H1 (cell line): Measurements from ENCODE around the gene TCF4. TPM values are rescaled to one million over a fixed set of nuclear protein-coding genes. Genes with fewer than 3 reads are reported as not detected.

ENCODE experiments used
- BCL11A ChIP-seq, 2 experiments: IDR thresholded peaks; one replicate each; pipeline ENCODE4 v1.6.1; 2011; ENCODE audit warnings: low read depth in 2 of 2, low read length in 2 of 2, mild to moderate bottlenecking in 2 of 2
- CTBP2 ChIP-seq: IDR thresholded peaks from 2 replicates; pipeline ENCODE4 v1.7.0; 2011; ENCODE audit warnings: borderline replicate concordance, mild to moderate bottlenecking, moderate library complexity, mixed read lengths, low read length; ENCODE audit not compliant: insufficient read depth, insufficient read length
- RNF2 ChIP-seq: fragments of 200-900, 300-1000 bp; sonication (generic); IDR thresholded peaks from 2 replicates; pipeline ENCODE4 v1.7.1; 2016; ENCODE audit warnings: borderline replicate concordance, low read depth, mild to moderate bottlenecking, antibody characterized with exemption, low read length; ENCODE audit not compliant: poor library complexity, severe bottlenecking; ENCODE audit errors: missing control alignments
- SUZ12 ChIP-seq: fragments of 200-600 bp; sonication (generic); IDR thresholded peaks from 2 replicates; pipeline ENCODE4 v1.6.1; 2012; ENCODE audit warnings: mild to moderate bottlenecking, inconsistent platforms, low read length, moderate library complexity, mixed read lengths
- polyA plus RNA-seq, 7 experiments: library from polyadenylated mRNA; depleted of rRNA in 3 of 7; stranded (reverse) in 5 of 7; unstranded in 2 of 7; fragments of >200 nt in 5 of 7; fragments of 200-250 nt in 2 of 7; gene quantifications; 1 replicate in 5 of 7; 2 replicates in 1 of 7; 4 replicates in 1 of 7; pipeline versions ENCODE4 v1.2.1 to v1.2.3, GENCODE V29; 2011 to 2013; ENCODE audit warnings: missing spikeins in 2 of 7, mixed read lengths in 2 of 7
- total RNA-seq: library from RNA; stranded (reverse); fragmentation: NEBNext Ultra II Directional; extraction: Animal tissue kit (Norgen Biotek cat#: 25700); gene quantifications from 2 replicates; pipeline ENCODE4 v1.2.1, GENCODE V29; 2021
- TF ChIP-seq, protein P1 (sequence below): fragments of 300-600 bp; sonication (generic); IDR thresholded peaks from 2 replicates; pipeline ENCODE4 v1.7.1; 2012; ENCODE audit warnings: low read length, moderate library complexity, mild to moderate bottlenecking, inconsistent platforms; ENCODE audit not compliant: insufficient replicate concordance

Gene TCF4
- total and polyA plus RNA-seq, 2 of the 8 experiments (the other 6 are each of a cell fraction or from before 2014, with no cell fraction given) = 59.3 to 118 TPM

DNA sequence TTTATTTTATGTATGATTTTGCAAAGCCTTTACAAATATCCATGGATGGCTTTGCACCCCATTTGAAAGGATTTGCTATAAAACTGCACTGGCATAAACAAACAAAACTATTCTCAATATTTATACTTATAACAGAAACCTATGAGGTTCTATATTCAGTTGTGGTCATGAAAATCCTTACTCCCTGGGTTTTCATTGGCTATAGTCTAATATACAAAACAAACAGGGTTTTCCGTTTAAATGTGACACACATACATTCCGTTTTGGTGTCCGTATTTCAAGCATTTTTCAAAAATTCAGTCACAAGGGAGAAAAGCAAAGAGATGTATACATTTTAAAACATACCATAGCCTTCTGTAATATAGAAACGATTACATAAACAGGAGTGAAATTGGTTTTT is 100.0 kb downstream of the TCF4 start (continued):
- TF ChIP-seq, protein P1, sequence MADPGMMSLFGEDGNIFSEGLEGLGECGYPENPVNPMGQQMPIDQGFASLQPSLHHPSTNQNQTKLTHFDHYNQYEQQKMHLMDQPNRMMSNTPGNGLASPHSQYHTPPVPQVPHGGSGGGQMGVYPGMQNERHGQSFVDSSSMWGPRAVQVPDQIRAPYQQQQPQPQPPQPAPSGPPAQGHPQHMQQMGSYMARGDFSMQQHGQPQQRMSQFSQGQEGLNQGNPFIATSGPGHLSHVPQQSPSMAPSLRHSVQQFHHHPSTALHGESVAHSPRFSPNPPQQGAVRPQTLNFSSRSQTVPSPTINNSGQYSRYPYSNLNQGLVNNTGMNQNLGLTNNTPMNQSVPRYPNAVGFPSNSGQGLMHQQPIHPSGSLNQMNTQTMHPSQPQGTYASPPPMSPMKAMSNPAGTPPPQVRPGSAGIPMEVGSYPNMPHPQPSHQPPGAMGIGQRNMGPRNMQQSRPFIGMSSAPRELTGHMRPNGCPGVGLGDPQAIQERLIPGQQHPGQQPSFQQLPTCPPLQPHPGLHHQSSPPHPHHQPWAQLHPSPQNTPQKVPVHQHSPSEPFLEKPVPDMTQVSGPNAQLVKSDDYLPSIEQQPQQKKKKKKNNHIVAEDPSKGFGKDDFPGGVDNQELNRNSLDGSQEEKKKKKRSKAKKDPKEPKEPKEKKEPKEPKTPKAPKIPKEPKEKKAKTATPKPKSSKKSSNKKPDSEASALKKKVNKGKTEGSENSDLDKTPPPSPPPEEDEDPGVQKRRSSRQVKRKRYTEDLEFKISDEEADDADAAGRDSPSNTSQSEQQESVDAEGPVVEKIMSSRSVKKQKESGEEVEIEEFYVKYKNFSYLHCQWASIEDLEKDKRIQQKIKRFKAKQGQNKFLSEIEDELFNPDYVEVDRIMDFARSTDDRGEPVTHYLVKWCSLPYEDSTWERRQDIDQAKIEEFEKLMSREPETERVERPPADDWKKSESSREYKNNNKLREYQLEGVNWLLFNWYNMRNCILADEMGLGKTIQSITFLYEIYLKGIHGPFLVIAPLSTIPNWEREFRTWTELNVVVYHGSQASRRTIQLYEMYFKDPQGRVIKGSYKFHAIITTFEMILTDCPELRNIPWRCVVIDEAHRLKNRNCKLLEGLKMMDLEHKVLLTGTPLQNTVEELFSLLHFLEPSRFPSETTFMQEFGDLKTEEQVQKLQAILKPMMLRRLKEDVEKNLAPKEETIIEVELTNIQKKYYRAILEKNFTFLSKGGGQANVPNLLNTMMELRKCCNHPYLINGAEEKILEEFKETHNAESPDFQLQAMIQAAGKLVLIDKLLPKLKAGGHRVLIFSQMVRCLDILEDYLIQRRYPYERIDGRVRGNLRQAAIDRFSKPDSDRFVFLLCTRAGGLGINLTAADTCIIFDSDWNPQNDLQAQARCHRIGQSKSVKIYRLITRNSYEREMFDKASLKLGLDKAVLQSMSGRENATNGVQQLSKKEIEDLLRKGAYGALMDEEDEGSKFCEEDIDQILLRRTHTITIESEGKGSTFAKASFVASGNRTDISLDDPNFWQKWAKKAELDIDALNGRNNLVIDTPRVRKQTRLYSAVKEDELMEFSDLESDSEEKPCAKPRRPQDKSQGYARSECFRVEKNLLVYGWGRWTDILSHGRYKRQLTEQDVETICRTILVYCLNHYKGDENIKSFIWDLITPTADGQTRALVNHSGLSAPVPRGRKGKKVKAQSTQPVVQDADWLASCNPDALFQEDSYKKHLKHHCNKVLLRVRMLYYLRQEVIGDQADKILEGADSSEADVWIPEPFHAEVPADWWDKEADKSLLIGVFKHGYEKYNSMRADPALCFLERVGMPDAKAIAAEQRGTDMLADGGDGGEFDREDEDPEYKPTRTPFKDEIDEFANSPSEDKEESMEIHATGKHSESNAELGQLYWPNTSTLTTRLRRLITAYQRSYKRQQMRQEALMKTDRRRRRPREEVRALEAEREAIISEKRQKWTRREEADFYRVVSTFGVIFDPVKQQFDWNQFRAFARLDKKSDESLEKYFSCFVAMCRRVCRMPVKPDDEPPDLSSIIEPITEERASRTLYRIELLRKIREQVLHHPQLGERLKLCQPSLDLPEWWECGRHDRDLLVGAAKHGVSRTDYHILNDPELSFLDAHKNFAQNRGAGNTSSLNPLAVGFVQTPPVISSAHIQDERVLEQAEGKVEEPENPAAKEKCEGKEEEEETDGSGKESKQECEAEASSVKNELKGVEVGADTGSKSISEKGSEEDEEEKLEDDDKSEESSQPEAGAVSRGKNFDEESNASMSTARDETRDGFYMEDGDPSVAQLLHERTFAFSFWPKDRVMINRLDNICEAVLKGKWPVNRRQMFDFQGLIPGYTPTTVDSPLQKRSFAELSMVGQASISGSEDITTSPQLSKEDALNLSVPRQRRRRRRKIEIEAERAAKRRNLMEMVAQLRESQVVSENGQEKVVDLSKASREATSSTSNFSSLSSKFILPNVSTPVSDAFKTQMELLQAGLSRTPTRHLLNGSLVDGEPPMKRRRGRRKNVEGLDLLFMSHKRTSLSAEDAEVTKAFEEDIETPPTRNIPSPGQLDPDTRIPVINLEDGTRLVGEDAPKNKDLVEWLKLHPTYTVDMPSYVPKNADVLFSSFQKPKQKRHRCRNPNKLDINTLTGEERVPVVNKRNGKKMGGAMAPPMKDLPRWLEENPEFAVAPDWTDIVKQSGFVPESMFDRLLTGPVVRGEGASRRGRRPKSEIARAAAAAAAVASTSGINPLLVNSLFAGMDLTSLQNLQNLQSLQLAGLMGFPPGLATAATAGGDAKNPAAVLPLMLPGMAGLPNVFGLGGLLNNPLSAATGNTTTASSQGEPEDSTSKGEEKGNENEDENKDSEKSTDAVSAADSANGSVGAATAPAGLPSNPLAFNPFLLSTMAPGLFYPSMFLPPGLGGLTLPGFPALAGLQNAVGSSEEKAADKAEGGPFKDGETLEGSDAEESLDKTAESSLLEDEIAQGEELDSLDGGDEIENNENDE = no peak
- TF ChIP-seq CTBP2 (no peak), SUZ12 (no peak), BCL11A (IDR thresholded peaks at IDR 0.05; ENCODE audit: low read depth in 2 of 2, low read length in 2 of 2) (no peak), RNF2 (no peak)
- TF ChIP-seq, all 59 proteins: peak for 0
